ENCODE results near the gene STT3B.

DNA sequence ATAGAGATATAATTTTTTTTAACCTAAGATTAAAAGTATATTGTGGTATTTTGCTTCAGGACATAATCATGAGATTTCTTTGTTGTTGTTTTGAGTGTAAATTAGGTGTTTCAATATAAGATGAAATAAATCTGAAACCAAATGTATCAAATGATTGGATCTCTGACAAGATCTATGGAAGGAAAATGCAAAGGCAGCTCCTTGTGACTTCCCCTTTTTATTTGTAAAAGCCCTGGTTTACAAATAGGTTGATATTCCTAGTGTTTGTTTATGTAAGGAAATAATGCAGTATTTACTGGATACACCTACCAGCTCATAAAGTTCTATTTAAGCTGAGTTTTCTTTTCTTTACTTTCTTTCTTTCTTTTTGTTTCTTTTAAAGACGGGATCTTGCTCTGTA lies 35.9 kb downstream of the STT3B start:
- TF ChIP-seq, protein P1, sequence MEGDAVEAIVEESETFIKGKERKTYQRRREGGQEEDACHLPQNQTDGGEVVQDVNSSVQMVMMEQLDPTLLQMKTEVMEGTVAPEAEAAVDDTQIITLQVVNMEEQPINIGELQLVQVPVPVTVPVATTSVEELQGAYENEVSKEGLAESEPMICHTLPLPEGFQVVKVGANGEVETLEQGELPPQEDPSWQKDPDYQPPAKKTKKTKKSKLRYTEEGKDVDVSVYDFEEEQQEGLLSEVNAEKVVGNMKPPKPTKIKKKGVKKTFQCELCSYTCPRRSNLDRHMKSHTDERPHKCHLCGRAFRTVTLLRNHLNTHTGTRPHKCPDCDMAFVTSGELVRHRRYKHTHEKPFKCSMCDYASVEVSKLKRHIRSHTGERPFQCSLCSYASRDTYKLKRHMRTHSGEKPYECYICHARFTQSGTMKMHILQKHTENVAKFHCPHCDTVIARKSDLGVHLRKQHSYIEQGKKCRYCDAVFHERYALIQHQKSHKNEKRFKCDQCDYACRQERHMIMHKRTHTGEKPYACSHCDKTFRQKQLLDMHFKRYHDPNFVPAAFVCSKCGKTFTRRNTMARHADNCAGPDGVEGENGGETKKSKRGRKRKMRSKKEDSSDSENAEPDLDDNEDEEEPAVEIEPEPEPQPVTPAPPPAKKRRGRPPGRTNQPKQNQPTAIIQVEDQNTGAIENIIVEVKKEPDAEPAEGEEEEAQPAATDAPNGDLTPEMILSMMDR (IDR thresholded peaks at IDR 0.05) = no peak
- TF ChIP-seq POLR2A (IDR thresholded peaks at IDR 0.05) (no peak), EP300 (IDR thresholded peaks at IDR 0.05) (no peak)
